ENCODE results near the gene TTC39C.
A peak's percentile ranks its signal among the peaks of the same experiment; 100 is the strongest.

The TTC39C gene

DNA sequence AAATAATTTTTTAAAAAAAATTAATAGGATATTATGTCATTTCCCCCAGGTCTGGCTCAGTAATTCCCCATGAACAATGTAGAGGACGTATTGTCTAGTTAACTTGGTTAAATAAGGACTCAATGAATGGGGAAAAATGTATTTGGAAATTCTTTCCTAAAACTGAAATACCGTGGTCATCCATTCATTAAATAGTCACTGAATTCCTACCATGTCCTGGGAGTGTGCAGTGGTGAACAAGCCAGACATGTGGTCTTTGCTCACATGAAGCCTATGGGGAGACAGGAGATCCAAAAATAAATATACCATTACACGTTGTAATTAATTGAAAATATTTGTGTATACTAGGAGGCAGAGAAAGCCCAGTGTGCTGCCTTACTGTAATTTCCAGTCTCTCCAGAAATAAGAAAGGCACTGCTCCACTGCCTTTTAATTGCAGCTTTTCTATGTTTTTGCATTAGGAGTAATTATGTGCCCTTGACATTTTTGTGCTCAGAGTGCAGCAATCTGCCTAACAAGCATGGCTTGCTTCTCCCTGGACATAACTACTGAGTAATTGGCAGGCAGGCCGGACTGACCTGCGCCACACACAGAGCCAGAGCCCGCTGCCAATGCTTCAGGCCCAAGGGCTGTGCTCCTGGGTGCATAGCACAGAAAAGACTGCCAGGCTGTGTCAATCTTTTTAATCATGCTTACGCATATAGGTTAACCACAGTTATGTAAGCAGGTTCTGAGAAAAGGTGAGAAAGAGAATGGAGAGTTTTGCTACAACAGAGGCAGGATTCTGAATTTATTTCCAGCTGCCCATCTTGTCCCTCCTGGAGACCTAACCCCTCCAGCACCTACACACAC, 22.2 kb upstream of the TTC39C start:
- DNase-seq = no peak

DNA sequence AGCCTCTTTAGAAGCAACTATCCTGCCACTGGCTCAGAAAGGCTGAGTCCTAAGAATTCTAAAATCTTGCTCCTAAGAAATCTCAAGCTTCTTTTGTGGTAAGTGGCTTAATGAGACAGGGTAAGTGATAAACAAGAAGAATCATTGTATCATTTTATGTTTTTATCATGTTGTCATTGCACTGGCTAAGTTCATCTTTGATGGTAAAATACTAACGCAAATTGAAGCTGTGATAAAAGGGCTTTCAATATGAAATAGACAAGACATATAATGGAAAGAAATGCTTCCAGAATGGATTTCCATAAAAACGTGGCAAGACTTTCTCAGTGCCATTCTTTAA, 21.6 kb upstream of the TTC39C start:
- DNase-seq = no peak

DNA sequence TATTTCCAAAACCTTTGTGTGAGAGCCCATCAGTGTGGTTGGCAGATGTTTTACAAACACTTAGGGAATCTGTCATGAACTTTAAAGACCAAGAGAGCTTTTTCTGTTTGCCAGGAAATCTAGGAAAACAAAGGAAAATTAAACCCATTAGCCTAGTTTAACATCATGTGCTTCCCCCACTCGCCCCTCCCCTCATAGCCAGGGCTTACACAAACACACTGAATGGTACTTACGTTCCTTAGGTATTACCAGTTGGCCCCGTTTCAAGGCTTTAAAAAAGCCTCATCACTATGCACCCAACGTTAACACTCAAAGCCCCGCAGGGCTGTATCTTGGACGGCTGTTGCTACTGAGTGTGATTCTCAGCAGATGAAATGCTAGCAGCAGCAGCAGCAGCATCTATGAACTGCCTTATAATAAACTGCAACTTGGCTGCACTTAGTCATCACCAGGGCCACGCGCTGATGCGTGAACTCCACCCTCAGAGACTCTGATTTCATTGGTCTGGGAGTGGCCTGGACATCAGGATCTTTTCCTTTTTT, 20.1 kb upstream of the TTC39C start:
- DNase-seq = peak; percentile 76

DNA sequence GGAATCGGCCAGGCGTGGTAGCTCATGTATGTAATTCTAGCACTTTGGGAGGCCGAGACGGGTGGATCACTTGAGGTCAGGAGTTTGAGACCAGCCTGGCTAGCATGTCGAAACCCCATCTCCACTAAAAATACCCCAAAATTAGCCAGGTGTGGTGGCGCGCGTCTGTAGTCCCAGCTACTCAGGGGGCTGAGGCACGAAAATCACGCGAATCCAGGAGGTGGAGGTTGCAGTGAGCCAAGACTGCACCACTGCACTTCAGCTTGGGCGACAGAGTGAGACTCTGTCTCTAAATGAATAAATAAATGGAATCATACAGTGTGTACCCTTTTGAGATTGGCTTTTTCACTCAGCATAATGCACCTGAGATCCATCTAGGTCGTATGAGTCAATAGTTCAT, 19.4 kb upstream of the TTC39C start:
- no peak for DNase-seq

DNA sequence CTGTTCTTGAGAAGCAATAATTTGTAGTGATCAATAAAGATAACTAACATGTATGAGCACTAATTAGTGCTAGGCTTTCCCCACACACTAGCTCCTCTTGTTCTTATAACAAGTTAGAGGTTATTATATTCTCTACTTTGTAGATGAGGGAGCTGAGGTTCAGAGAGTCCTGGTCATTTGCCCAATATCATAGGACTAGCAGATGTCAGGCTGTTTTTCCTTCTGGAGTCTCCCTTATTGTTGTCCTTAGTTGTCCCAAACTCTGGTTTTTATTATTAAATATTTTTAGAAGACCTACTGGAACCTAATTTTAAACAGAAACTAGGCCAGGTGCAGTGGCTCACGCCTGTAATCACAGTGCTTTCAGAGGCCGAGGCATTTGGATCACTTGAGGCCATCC, 16.5 kb upstream of the TTC39C start:
- no peak for DNase-seq

DNA sequence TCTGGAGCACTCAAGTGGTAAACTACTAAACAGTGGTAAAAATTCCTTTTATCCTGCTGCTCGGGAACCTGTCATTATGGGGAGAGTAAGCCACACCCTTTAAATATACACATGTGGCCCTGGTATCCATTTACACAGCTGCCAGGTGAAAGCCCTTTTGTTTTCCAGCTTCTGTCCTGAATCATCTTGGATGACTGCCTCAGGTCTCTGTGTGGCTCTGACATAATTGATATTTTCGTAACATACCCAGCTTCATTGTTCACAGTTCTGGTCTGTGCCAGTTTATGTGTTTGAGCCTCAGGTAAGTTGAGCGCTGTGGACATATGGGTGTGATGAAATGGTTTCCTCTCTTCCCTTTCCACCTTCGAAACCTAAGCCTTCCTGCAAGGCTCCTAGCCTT, 15.7 kb upstream of the TTC39C start:
- peak; percentile 95 for DNase-seq

DNA sequence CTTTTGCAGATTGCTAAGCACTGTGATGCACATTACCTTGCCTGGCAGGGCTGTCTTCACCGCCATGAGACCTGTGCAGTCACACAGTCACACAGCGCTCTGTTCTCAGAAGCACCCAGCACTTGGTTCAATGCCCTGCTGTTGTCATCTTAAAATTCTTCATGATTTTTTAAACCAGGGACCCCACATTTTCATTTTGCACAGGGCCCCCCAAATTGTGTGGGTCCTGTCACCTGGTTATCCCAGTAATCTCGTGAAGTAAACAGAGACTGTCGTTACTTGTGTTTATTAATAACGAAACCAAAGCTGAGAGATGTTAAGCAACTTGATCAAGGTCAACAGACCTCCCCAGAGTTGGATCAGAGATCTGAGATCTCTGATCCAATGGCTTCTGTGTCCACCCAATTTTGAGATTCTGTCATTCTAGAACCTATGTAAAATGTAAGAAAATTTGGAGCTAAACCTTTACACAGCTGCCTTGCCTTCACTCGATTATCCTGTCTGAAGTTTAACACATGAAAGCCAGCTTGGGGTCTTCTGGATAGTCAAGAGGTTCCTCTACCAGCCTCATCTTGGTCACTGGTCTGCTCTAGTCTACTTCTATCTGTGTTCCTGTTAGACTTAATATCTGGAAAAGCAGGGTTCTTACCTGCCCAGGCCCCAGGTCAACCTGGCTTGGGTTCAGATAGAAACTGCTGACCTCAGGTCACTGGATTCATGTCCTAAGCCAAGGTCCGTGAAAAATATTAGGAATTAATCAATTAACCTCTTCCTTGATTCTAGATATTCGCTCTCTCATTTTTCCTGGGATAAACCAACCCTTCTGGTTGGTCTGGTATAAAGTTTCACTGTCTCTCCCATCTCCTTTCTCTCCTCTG, 13.7 kb upstream of the TTC39C start:
- DNase-seq = no peak

DNA sequence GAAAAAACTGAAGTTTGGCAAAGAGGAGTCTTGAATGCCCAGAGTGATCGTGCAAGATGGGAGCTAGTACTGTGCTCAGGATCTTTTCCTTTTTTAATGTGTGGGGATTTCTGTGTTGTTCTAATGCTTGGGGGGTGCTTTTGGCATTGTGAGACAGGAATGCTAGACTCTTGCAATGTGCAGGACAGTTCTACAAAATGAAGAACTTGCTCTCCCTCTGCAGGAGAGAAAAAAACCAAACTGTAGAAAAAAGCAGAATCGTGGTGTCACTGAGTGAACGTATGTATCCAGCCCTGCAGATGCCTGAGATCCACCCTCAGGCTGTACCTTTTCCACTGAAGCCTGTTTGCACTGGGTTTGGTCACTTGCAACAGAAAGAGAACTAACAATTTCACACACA, 12.1 kb upstream of the TTC39C start:
- no peak for DNase-seq

DNA sequence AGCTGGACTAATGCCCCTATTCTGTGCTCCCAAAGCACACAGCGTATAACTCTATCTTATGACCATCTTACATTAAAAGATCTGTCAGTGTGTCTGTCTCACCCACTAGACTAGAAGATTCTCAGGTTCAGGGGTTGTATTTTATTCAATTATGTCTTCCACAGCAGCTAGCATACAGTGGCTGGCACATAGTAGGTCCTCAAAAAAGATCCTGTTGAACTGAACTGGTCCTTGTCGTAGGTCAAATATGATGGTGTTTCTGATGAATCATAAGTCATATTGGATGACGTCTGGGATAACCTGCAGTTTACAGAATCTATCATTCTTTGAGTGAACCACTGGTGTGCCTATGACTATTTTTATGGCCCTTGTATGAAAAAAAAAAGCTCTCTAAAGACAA, 11.3 kb upstream of the TTC39C start:
- DNase-seq = no peak

DNA sequence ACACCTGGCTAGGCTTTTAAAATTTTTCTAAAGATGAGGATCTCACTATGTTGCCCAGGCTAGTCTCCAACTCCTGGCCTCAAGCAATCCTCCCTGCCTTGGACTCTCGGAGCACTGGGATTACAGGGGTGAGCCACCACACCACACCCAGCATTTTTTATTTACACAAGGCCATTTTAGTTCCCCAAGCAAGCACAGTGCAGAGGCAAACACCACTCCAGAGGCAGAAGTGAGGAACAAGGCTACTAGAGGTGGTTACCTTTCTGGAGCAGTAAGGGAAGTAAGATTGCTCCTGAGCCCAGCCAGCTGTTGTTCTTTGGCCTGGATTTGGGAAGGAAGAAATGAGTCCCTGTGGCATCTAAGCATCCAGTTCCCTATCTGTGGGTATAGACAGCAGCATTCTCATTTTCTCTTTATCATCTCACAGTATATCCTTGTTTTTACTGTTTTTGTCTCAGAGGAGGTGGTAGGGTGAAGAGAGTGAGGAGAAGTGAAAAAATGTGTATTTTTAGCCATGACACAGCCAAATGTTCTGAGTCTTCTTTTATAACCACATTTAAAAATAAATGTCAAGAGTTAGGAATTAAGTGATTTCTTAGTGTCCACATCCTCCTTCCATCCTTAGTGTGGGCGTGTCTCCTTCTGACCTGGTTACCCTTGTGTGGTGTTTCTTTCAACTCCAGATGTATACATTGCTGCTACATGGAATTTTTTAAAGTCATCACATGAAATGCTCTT, 10.5 kb upstream of the TTC39C start:
- DNase-seq = no peak

DNA sequence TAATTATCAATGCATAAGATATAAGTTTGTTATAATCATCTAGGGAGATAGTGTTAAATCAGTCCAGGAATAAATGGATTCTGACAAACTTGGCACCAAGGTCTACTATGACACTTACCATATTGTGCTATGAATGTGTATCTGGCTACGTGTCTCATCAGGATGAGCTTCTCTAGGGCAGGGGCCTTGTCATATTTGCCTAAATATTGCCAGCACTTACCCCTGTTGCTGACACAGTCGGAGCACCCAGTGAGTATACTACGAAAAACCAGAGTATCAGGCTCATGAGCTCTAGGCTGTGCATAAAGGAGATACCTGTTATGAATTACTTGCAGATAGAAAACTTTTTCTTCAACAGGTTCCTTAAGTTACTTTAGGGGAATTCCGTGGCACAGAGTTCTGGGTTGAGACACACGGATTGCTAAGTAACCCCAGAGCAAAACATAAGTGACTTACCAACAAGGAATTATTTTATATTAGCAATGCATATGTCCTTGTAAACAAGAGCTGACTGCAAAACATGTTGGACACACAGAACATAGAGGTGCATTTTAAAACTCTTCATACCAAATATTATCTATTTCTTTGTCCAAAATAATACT, 7.7 kb upstream of the TTC39C start:
- DNase-seq = no peak

DNA sequence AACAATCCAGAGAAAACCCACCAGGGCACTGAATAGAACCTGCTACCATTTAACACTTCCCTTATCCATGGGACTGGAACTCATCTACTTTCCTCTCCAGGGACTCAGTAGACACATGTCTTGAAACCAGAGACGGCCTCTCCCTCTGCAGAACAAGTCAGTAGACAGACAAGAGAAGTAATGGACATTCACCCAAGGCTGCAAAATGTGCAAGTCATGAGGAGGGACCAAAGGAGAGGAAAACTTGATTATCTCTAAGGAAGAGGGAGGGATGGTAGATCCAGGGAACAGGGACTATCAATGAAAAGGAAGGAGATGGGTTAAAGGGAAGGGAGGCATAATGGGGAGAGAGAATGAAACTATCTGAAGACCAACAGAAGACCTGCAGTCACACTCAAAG, 5.3 kb upstream of the TTC39C start:
- no peak for DNase-seq

DNA sequence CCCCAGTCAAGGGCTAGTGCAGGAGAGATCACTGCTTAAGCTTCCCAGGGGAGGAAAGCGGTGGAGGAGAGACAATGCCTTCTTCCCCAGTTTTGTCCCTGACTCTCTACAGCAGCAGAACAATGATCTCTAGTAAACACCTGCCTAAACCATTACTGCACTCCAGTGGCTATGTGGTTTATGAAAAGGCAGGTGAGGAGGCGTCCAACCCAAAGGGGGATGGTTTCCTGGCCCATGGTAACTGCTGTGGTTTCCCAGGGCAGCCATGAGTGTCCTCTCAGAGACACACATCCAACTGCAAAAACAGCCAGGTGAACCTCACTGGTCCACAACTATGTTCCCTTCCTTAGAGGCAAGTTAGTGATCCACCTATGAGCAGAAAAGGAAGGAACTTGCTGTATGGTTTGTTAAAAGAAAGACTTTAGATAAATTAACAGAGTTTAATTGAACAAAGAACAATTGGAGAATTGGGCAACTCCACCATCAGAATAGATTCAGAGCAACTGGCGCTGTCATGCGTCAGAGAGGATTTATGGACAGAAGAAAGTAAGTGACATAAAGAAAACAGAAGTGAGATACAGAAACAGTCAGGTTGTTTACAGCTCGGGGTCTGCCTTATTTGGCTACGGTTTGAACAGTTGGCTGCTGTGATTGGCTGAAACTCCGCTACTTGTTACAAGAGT, 4.8 kb upstream of the TTC39C start:
- DNase-seq = no peak

DNA sequence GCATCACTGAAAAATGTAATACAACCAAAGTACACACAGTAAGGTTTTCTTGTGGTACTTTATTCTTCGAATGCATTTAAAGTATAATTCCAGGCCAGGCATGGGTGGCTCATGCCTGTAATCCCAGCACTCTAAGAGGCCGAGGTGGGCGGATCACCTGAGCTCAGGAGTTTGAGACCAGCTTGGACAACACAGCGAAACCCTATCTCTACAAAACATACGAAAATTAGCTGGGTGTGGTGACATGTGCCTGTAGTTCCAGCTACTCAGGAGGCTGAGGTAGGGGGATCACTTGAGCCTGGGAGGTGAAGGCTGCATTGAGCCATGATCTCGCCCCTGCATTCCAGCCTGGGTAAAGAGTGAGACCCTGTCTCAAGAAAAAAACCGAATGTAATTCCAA, 3.9 kb upstream of the TTC39C start:
- DNase-seq = no peak

DNA sequence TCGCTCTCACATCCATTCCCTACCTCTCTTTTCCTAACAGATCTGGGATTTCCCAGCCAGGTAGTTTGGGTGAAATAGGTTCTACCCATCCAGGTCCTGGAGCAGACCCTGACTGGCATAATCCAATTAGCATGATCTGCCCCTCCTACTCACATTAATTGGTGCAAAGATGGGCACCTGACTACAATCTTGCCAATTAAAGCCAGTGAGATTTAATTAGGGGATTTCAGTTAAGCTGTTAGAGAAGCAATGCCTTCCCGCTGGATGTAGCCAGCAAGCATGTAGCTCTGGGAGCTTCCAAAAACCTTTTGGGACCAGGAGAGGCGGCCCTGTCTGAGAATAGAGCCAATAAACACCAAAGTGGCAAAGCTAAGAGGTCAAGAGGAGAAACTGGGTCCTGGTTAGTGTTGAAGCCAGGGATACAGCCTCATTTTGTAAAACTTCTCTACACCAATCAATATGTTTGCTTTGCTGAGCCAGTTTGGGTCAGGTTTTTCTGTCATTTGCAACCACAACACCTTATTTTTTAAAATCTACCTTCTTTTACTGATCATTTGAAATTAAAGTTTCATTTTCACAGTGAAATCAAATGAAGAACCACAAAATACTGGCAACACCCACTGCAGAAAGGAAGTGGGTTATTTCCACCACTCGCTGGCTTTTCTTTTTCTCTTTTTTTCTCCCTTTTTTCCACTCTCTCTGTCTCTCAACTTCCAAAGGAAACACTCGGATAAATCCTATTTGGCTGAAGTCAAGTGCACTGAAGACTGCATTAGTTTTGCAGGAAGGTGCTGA, 3.2 kb upstream of the TTC39C start:
- DNase-seq = no peak

DNA sequence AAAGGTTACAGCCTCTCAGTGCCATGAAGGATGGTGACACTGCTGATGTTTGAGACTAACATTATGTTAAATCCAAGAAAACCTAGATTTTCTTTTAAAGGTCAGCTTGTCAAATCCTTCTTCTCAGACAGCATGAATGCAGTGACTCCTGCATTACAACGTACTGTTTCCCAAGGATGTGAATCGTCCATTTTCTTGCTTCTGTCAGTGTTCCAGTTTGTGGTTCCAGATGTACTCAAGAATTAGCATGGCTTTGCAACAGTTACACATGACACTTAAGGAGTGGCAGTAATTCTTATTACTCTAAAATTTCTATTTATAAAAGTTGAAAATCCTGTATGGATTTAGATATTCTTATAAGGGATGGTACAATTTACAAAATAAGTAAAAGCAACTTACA, 1.5 kb upstream of the TTC39C start:
- no peak for DNase-seq

DNA sequence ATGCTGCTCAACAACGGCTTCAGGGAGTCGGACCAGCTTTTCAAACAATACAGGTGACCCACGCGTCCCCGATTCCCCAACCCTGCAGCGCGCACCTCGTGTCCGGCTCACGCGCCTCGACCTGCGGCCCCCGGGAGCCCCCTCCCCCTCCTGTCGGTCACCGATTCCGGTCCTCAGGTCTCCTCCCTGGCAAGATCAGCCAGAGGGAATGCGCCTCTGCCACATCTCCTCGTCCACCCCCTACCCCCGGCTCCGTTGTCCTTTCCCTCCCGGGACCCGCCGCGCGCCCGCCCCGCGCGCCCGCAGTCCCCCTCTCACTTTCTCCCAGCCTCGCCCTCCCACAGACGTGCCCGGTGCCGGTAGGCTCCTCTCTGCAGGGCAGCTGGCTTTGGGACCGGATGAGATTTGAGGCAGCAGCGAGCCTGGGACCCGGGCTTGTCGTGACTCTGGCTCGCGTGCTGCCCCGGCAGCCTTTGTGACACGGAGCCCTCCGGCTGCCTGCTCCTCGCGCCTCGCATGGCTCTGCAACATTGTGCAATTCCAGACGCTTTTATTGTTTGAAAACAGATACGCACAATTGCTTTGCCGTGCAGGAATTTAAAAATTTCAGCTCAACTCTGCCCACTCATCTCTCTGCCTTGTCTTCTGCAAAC, 558 bp downstream of the TTC39C start:
- peak; percentile 40 for DNase-seq

DNA sequence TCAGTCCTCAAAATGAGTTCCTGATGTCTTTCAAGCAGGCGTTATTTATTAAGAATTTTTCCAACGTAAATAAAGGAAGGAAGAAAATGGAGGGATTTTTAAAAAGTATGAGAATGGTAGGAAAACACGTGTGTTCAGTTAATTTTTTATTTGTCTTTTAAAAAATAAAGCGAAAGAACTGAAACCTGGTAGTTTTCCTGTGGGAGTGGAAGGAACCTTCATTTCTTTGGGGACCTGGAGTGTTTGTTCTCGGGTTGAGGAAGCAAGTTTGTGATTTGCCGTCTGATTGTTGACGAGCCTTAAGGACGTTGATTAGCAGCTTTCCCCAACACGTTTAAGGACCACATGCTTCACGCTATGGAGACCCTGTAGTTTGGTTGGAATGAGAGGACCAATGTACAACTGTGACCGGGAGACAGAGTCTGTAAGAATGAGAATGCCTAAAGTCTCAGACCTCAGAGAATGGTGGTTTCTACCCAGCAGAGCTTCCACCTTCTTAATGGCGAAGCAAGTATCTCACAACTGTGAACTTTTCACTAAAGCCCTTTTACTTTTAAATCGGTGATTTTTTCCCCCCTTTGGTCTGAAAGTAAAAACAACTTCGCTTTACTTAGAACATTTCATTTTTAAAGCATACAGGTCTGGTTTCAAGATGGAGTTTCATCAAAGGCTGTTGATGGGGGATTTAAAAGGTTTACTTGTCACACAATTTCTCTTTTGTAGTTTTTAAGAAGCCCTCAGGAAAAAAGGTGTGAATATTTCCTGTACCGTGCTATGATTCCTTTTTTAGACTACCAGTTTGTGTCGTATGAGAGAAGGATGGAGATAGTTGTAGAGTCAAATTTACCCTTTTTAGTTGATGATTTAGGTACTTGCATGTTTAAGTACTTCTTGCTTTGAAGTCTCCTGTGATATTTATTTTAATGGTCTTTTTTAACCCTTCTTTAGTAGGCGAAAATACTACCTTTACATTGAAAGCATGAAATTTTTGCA, 1.4 kb downstream of the TTC39C start:
- no peak for DNase-seq

DNA sequence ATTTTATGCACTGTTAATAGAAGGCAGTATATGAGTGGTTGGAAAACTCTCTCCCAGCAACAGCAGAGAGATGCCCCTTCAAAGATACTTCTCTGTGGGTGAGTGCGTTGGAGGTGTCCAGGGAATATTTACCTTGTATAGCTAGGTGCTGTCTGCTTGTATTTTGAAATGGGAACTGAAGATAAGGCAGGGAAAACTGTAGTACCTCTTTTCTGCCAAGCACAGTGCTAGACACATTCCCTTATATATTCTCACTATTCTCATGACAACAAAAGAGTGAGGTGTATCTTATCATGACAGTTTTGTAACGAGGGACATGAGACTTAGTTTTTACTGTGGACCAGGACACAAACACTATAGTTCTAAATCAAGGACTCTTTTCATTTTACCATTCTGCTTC, 2.1 kb downstream of the TTC39C start:
- peak; percentile 49 for DNase-seq
